WTC11 (cell line): ENCODE results near the gene ZSCAN21.

Experiments
- CREB1 ChIP-seq: sonication (generic); formaldehyde crosslinking; IDR thresholded peaks from 2 replicates; pipeline ENCODE4 v1.8.0; 2023; ENCODE audit warnings: mild to moderate bottlenecking, missing genetic modification reagents
- CREM ChIP-seq: sonication (generic); formaldehyde crosslinking; IDR thresholded peaks from 2 replicates; pipeline ENCODE4 v1.8.1; 2022; ENCODE audit warnings: mild to moderate bottlenecking, missing genetic modification reagents, moderate library complexity
- ETV6 ChIP-seq: sonication (generic); formaldehyde crosslinking; IDR thresholded peaks from 2 replicates; pipeline ENCODE4 v1.8.1; 2022; ENCODE audit warnings: mild to moderate bottlenecking, missing genetic modification reagents
- FOXK1 ChIP-seq: sonication (generic); formaldehyde crosslinking; IDR thresholded peaks from 2 replicates; pipeline ENCODE4 v1.8.0; 2022; ENCODE audit warnings: mild to moderate bottlenecking, moderate library complexity, missing genetic modification reagents
- NFYB ChIP-seq: sonication (generic); formaldehyde crosslinking; conservative IDR thresholded peaks from 2 replicates; pipeline ENCODE4 v1.8.0; 2022; ENCODE audit warnings: low read depth, missing genetic modification reagents
- TF ChIP-seq, protein P1 (sequence below): fragments of 200-600 bp; IDR thresholded peaks from 2 replicates; pipeline ENCODE4 v1.8.0; 2022; ENCODE audit warnings: antibody characterized with exemption
- TF ChIP-seq, protein P2 (sequence below): fragments of 250-450 bp; sonication (Bioruptor Pico); IDR thresholded peaks from 2 replicates; pipeline ENCODE4 v2.1.2; 2022; ENCODE audit warnings: mild to moderate bottlenecking, moderate library complexity
- TF ChIP-seq, protein P3 (sequence below): sonication (generic); formaldehyde crosslinking; IDR thresholded peaks from 2 replicates; pipeline ENCODE4 v1.8.1; 2023; ENCODE audit warnings: mild to moderate bottlenecking, missing genetic modification reagents, moderate library complexity

- TF ChIP-seq NFYB (CRISPR knock-in tag): no peak
- TF ChIP-seq, protein P1, sequence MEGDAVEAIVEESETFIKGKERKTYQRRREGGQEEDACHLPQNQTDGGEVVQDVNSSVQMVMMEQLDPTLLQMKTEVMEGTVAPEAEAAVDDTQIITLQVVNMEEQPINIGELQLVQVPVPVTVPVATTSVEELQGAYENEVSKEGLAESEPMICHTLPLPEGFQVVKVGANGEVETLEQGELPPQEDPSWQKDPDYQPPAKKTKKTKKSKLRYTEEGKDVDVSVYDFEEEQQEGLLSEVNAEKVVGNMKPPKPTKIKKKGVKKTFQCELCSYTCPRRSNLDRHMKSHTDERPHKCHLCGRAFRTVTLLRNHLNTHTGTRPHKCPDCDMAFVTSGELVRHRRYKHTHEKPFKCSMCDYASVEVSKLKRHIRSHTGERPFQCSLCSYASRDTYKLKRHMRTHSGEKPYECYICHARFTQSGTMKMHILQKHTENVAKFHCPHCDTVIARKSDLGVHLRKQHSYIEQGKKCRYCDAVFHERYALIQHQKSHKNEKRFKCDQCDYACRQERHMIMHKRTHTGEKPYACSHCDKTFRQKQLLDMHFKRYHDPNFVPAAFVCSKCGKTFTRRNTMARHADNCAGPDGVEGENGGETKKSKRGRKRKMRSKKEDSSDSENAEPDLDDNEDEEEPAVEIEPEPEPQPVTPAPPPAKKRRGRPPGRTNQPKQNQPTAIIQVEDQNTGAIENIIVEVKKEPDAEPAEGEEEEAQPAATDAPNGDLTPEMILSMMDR: no peak
- TF ChIP-seq FOXK1 (CRISPR knock-in tag): no peak
- TF ChIP-seq CREM (CRISPR knock-in tag): no peak
- TF ChIP-seq, protein P2, sequence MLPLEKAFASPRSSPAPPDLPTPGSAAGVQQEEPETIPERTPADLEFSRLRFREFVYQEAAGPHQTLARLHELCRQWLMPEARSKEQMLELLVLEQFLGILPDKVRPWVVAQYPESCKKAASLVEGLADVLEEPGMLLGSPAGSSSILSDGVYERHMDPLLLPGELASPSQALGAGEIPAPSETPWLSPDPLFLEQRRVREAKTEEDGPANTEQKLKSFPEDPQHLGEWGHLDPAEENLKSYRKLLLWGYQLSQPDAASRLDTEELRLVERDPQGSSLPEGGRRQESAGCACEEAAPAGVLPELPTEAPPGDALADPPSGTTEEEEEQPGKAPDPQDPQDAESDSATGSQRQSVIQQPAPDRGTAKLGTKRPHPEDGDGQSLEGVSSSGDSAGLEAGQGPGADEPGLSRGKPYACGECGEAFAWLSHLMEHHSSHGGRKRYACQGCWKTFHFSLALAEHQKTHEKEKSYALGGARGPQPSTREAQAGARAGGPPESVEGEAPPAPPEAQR (CRISPR knock-in tag): no peak
- TF ChIP-seq ETV6 (CRISPR knock-in tag): no peak
- no peak for TF ChIP-seq CREB1
- TF ChIP-seq, protein P3, sequence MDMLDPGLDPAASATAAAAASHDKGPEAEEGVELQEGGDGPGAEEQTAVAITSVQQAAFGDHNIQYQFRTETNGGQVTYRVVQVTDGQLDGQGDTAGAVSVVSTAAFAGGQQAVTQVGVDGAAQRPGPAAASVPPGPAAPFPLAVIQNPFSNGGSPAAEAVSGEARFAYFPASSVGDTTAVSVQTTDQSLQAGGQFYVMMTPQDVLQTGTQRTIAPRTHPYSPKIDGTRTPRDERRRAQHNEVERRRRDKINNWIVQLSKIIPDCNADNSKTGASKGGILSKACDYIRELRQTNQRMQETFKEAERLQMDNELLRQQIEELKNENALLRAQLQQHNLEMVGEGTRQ (CRISPR knock-in tag): no peak
Observed at GRCh38 chr7:100069991-100070390, 20.4 kb downstream of the ZSCAN21 start.
